Tibial nerve (tissue), 4 donors: ENCODE measurements around the gene CYS1. TPM values are rescaled to one million over a fixed set of nuclear protein-coding genes. Genes with fewer than 3 reads are reported as not detected.

Experiments used
- DNase-seq, 2 donors: peaks; one replicate each; pipeline ENCODE4 v3.0.0-alpha.2; 2019; ENCODE audit warnings: low spot score in 2 of 2
- H3K27ac ChIP-seq, 4 donors: fragments of 200-600 bp; sonication (generic) in 3 of 4; one replicate each; pipeline ENCODE4 v1.5.1; 2017 to 2019; ENCODE audit warnings: mild to moderate bottlenecking in 1 of 4
- H3K27me3 ChIP-seq, 2 donors: fragments of 200-600 bp; sonication (generic) in 1 of 2; one replicate each; pipeline versions ENCODE4 v1.5.1 to v1.6.0; 2017 to 2019
- H3K36me3 ChIP-seq, 3 donors: fragments of 200-600 bp; sonication (generic); one replicate each; pipeline ENCODE4 v1.5.1; 2018 to 2019
- H3K4me1 ChIP-seq, 4 donors: fragments of 200-600 bp; sonication (generic) in 3 of 4; one replicate each; pipeline ENCODE4 v1.5.1; 2017 to 2019
- H3K4me3 ChIP-seq, 4 donors: fragments of 200-600 bp; sonication (generic) in 3 of 4; one replicate each; pipeline ENCODE4 v1.5.1; 2017 to 2019; ENCODE audit warnings: mild to moderate bottlenecking in 1 of 4, moderate library complexity in 1 of 4
- H3K9me3 ChIP-seq, 4 donors: fragments of 200-600 bp; sonication (generic) in 3 of 4; one replicate each; pipeline ENCODE4 v1.5.1; 2017 to 2019
- EP300 ChIP-seq, 2 donors: sonication (generic); formaldehyde crosslinking; IDR thresholded peaks; one replicate each; pipeline ENCODE4 v1.6.1; 2017; ENCODE audit warnings: antibody characterized with exemption in 2 of 2, mild to moderate bottlenecking in 1 of 2
- POLR2A ChIP-seq, 2 donors: fragments of 450-650 bp; IDR thresholded peaks; one replicate each; pipeline ENCODE4 v1.6.1; 2017; ENCODE audit warnings: antibody characterized with exemption in 2 of 2, mild to moderate bottlenecking in 2 of 2, moderate library complexity in 2 of 2
- whole genome bisulfite sequencing, 2 donors: methylation state at CpG; one replicate each; pipeline ENCODE4 v1.1.5; 2018; 5-methylcytosine and 5-hydroxymethylcytosine counted together
- small RNA-seq: library from RNA; depleted of rRNA; stranded (forward); fragments of <200 nt; gene quantifications from one replicate; pipeline ENCODE3, GENCODE V24; 2016
- total RNA-seq, 4 donors: library from RNA; depleted of rRNA; stranded (reverse); fragments of >200 nt; gene quantifications; one replicate each; pipeline ENCODE4 v1.1.0, GENCODE V29; 2016
- TF ChIP-seq, protein P1 (sequence below), 5 experiments: fragments of 200-600 bp in 3 of 5; fragments of 450-650 bp in 2 of 5; sonication (generic) in 3 of 5; IDR thresholded peaks; one replicate each; pipeline ENCODE4 v1.5.1; 2016 to 2019; ENCODE audit warnings: antibody characterized with exemption in 5 of 5, mild to moderate bottlenecking in 3 of 5, moderate library complexity in 2 of 5

Gene CYS1
- total RNA-seq, 4 donors from 2014 or later = 2.7 to 17.5 (median 10.9) TPM

DNA sequence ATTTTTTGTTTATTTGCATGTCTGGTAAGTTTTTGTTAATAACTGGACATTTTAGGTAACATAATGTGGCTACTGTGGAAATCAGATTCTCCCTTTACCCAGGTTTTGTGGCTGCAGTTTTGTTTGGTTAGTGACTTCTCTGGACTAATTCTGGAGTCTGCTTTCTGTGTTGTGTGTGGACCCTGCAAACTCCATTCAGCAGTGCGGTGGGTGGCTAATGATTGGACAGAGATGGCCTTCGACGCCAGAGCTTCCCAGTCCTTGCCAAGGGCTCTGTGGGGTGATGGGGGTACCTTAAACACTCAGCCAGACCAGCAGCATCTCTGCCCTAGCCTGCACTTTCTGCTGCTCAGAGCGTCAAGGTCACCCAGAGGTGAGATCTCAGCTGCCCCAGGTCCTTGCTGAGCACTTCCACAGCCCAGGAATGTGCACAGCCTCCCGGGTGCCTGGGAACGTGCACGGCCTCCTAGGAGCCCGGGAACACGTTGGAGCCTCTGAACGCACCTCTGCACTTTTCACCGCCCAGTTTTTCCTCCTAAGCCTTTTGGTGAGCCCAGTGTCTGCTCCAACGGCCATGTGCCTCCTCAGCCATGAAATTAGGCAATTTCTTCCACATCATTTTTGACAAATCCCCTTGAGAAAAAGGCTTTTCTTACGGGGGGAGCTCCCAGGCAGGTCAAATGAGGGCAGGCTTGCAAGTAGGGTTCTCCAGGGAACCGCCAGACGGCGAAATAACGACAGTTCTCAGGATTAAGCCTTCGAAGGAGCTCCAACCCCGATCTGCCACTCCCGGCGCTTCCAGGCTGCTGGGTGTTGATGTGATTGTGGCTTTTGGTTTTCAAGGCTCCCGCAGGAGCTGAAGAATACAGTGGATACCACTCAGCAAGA is 72.0 kb downstream of the CYS1 start:
- Histone ChIP-seq H3K36me3 (no peaks in the 10 kb centered on the region), H3K27ac (peak overlapping the region in 2 of 4 donors; percentile 65 to 74), H3K27me3 (no peaks in the 10 kb centered on the region), H3K4me3 (no peak overlapping the region), H3K4me1 (peaks cover 0 to 43% (median 22%) of the 10 kb centered on the region in 4 donors), H3K9me3 (no peaks in the 10 kb centered on the region)
- TF ChIP-seq EP300 (IDR thresholded peaks at IDR 0.05) = peak in 1 of 2 donors; percentile 72
- TF ChIP-seq POLR2A (IDR thresholded peaks at IDR 0.05) = no peak
- TF ChIP-seq, protein P1, sequence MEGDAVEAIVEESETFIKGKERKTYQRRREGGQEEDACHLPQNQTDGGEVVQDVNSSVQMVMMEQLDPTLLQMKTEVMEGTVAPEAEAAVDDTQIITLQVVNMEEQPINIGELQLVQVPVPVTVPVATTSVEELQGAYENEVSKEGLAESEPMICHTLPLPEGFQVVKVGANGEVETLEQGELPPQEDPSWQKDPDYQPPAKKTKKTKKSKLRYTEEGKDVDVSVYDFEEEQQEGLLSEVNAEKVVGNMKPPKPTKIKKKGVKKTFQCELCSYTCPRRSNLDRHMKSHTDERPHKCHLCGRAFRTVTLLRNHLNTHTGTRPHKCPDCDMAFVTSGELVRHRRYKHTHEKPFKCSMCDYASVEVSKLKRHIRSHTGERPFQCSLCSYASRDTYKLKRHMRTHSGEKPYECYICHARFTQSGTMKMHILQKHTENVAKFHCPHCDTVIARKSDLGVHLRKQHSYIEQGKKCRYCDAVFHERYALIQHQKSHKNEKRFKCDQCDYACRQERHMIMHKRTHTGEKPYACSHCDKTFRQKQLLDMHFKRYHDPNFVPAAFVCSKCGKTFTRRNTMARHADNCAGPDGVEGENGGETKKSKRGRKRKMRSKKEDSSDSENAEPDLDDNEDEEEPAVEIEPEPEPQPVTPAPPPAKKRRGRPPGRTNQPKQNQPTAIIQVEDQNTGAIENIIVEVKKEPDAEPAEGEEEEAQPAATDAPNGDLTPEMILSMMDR (IDR thresholded peaks at IDR 0.05) = no peak
- 63 to 68% methylated on average over 21 to 22 of the region's 22 CpGs for WGBS, 2 donors
- no peak for DNase-seq

DNA sequence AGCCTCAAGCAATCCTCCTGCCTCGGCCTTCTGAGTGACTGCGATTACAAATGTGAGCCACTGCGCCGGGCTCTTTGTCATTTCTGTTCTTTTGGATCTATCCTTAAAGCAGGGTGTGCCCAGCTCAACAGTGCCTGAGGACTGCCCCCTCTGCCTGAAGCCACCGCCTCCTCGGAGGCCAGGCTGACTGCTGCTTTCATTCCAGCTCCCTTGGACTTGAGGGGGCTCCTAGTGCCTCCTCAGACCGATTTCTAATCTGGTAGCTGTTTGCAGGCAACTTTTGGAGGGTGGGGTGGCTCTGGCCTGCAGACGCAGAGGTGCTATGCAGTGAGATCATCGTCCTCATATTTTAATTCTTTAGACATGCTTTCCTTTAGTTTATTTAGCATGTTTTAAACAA is 72.8 kb downstream of the CYS1 start:
- Histone ChIP-seq H3K27me3 (no peaks in the 10 kb centered on the region), H3K36me3 (no peaks in the 10 kb centered on the region), H3K27ac (peak overlapping the region in 2 of 4 donors; percentile 10 to 39), H3K4me1 (peaks cover 0 to 43% (median 22%) of the 10 kb centered on the region in 4 donors), H3K4me3 (no peak overlapping the region), H3K9me3 (no peaks in the 10 kb centered on the region)
- DNase-seq = no peak
- TF ChIP-seq, protein P1 (IDR thresholded peaks at IDR 0.05) = no peak
- no peak for TF ChIP-seq POLR2A (IDR thresholded peaks at IDR 0.05)
- no peak for TF ChIP-seq EP300 (IDR thresholded peaks at IDR 0.05)
- 67 to 74% methylated on average over 9 of the region's 9 CpGs for WGBS, 2 donors

Small RNA genes lying within 50 kb of the gene (small RNA-seq; reads per million reads assigned to genes)
- gene RF00568 = not detected

Other genes with a start within 250 kb of the CYS1 start
- gene TAF1B, start 236.9 kb downstream of the CYS1 start, total RNA-seq = 10 to 100 TPM; 10.8 to 21.4 (median 17.9) TPM
- 1 to 10 TPM in 2 of 4 donors, under 1 TPM in 1, not detected in 1; 0.66 to 4.2 (median 2.3) TPM for gene GRHL1, start 128.7 kb downstream of the CYS1 start, total RNA-seq
- 10 to 100 TPM; 17.1 to 23.7 (median 20.9) TPM for gene KLF11, start 36.9 kb downstream of the CYS1 start, total RNA-seq
- under 1 TPM in 2 of 4 donors, not detected in 2; 0.59 to 0.60 TPM for gene RRM2, start 42.3 kb upstream of the CYS1 start, total RNA-seq
- 10 to 100 TPM; 29.0 to 56.7 (median 34.5) TPM for gene HPCAL1, start 222.5 kb upstream of the CYS1 start, total RNA-seq